ENCODE data around the gene TAC4.
"Not testable (repeated sequence)": the region's sequence is repeated elsewhere in the genome, so short reads cannot be mapped to it uniquely, and the experiment has no call there.

DNA sequence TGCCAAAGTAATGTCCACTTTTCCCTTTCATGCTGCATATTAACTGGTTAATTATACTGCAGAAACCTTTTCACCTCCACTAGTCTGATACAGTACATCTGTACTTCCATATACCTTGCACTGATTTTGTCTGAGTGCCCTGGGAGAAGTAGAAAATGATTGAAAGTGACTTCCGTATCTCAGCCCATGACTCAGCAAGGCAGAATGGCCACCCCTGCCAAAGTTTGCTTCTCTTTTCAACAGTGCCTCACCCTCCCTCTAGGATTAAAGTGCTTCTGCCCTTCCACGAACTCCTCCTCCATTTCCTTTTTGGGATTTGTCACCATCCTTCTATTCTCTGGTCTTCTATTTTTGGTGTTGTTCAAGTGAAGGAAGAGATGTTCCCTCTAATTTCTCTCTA is 19.5 kb downstream of the TAC4 start:
- TF ChIP-seq CTCF (IDR thresholded peaks at IDR 0.05); USF2 (IDR thresholded peaks at IDR 0.05); CHD2 (IDR thresholded peaks at IDR 0.05; ENCODE audit: low read length, partially characterized antibody); MAFK (IDR thresholded peaks at IDR 0.05; ENCODE audit: partially characterized antibody); RNF2 (IDR thresholded peaks at IDR 0.05; ENCODE audit: borderline replicate concordance, low read depth); TP53 (CRISPR knock-in tag; IDR thresholded peaks at IDR 0.05); POLR2A (IDR thresholded peaks at IDR 0.05; ENCODE audit: low read length); MAX (IDR thresholded peaks at IDR 0.05); JUN (IDR thresholded peaks at IDR 0.05); HEYL (CRISPR knock-in tag; IDR thresholded peaks at IDR 0.05): not testable (repeated sequence)
